SU-DHL-6 (cell line): ENCODE results near the gene TSHZ3.

ENCODE experiments used
- EZH2phosphoT487 ChIP-seq: fragments of 200-600 bp; sonication (generic), shearing (Covaris generic); conservative IDR thresholded peaks from 2 replicates; pipeline ENCODE4 v1.6.1; 2018; ENCODE audit warnings: mild to moderate bottlenecking, antibody characterized with exemption, low read length, moderate library complexity, mixed read lengths
- TF ChIP-seq, protein P1 (sequence below): fragments of 200-600 bp; sonication (generic); IDR thresholded peaks from one replicate; pipeline ENCODE4 v1.5.1; 2017; ENCODE audit warnings: antibody characterized with exemption, mild to moderate bottlenecking, low read length, moderate library complexity; ENCODE audit not compliant: insufficient read depth, poor library complexity, severe bottlenecking

GRCh38 chr19:31338069-31338776 is 11.0 kb downstream of the TSHZ3 start:
- TF ChIP-seq, protein P1, sequence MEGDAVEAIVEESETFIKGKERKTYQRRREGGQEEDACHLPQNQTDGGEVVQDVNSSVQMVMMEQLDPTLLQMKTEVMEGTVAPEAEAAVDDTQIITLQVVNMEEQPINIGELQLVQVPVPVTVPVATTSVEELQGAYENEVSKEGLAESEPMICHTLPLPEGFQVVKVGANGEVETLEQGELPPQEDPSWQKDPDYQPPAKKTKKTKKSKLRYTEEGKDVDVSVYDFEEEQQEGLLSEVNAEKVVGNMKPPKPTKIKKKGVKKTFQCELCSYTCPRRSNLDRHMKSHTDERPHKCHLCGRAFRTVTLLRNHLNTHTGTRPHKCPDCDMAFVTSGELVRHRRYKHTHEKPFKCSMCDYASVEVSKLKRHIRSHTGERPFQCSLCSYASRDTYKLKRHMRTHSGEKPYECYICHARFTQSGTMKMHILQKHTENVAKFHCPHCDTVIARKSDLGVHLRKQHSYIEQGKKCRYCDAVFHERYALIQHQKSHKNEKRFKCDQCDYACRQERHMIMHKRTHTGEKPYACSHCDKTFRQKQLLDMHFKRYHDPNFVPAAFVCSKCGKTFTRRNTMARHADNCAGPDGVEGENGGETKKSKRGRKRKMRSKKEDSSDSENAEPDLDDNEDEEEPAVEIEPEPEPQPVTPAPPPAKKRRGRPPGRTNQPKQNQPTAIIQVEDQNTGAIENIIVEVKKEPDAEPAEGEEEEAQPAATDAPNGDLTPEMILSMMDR, result no peak
- TF ChIP-seq EZH2phosphoT487, result no peak
